NOMO-1 treated with dmso at 0.1 percent for 144 hours (cell line): Measurements from ENCODE around the gene SLC6A5.
"Not testable (repeated sequence)": the region's sequence is repeated elsewhere in the genome, so short reads cannot be mapped to it uniquely, and the experiment has no call there.

Experiments used
- DNase-seq: peaks from one replicate; lab custom pipeline; 2025; ENCODE audit not compliant: unreplicated experiment; lab: John Stamatoyannopoulos, UW

SLC6A5 gene

GRCh38 chr11:20599221-20600019 is at the start of gene SLC6A5:
SLC6A5 (plus strand) TSS chr11:20599608; CDS start chr11:20599673, 65 bp downstream.
- DNase-seq: peak; percentile 29

GRCh38 chr11:20551096-20551495 is 48.3 kb upstream of the SLC6A5 start:
- no peak for DNase-seq

GRCh38 chr11:20555783-20556182 is 43.6 kb upstream of the SLC6A5 start:
- no peak for DNase-seq

DNA sequence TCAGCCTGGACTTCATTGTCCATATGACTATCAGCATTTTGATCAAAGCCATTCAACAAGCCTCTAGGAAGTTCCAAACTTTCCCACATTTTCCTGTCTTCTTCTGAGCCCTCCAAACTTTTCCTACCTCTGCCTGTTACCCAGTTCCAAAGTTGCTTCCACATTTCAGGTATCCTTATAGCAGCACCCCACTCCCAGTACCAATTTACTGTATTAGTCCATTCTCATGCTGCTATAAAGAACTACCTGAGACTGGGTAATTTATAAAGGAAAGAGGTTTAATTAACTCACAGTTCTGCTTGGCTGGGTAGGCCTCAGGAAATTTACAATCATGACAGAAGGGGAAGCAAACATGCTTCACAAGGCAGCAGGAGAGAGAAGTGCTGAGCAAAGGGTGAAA is 43.0 kb upstream of the SLC6A5 start:
- not testable (repeated sequence) for DNase-seq

GRCh38 chr11:20558741-20559140 is 40.7 kb upstream of the SLC6A5 start:
- DNase-seq: no peak

DNA sequence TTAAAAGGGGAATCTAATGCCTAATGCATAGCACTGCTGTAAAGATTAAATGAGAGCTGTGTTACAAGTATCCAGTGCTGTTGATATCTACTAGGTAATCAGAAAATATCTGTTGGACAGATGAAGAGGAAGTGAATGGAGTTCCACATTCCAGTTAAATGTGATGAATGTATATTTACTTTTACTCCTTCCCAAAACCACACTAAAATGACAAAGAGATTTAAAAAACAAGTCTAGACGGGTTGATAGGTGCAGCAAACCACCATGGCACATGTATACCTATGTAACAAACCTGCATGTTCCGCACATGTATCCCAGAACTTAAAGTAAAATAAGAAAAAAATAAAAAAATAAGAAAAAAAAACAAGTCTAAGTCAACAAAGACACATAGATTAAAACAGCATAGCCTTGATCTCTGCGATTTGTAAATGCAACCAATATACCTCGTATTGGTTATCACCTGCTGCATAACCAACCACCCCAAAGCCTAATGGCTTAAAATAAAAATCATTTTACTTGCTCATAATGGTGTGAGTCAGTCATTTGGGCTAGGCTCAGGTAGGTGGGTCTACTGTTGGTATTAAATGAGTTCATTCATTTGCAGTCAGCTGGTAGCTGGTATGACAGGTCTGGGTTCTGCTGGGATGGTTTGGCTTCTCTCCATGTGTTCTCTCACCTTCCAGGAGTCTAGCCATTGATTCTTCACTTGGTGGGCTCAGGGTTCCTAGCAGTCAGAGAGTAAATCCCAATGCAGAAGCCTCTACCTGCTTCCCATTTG is 39.7 kb upstream of the SLC6A5 start:
- DNase-seq: no peak

DNA sequence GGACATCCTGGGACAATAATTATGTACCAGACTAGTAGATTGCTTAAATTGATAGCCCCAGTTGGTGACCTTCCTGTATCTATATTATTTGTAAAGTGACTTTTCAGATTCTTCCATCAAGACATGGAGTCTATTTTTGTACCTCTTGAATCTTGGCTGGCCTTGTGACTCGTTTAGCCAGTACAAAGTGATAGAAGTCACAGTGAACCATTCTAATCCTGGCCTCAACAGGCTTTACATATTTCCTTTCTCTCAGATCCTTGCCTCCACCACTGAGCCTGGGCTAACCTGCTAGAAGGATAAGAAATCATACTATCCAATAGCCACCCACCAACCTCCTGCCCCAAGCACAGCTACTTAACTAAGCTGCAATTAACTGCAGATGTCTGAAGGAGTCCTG is 37.5 kb upstream of the SLC6A5 start:
- DNase-seq: no peak

DNA sequence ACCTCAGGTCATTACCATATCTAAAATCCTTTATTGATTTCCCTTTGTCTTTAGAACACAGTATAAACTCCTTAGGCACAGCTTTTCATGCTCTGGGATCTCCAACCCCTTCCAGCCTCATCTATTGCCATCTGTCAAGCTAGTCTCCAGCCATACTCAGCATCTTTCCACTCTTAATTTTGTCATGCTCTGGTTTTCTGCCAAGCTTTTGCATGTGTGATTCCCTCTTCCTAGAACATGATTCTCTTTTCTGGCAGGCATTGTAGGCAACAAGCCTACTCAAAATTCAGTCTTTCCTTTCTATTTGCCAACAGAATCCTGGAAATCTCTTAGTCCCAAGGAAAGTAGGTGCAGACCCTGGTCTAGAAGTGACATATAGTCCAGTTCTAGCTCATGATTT is 35.5 kb upstream of the SLC6A5 start:
- no peak for DNase-seq

- DNase-seq: no peak
Measured at GRCh38 chr11:20564846-20565635, 34.4 kb upstream of the SLC6A5 start.

GRCh38 chr11:20566115-20566514 is 33.3 kb upstream of the SLC6A5 start:
- not testable (repeated sequence) for DNase-seq

- DNase-seq: no peak
Measured at GRCh38 chr11:20566591-20567434, 32.6 kb upstream of the SLC6A5 start.

- DNase-seq: not testable (repeated sequence)
Measured at GRCh38 chr11:20579725-20580124, 19.7 kb upstream of the SLC6A5 start.

- DNase-seq: no peak
Measured at GRCh38 chr11:20583201-20583600, 16.2 kb upstream of the SLC6A5 start.

- no peak for DNase-seq
Measured at GRCh38 chr11:20584093-20584774, 15.2 kb upstream of the SLC6A5 start.

DNA sequence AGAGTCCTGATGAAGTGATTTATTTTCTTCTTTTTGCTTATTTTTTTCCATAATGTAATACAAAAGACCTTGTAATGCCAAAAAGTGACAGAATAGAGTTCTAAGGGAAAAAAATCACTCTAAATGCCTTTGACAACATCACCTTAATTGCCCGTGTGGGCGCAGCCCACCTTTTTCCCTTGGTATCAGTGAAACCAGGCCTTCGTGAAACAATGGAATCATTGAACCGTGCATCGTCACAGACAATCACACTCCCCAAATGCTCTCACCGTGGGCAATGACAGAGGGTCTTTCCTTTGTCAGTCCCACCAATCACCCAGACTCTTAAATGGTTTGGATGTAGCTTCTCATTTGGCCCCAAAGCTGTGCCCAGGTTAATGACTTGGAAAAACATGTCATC is 9.6 kb upstream of the SLC6A5 start:
- DNase-seq: no peak

GRCh38 chr11:20590381-20590780 is 9.0 kb upstream of the SLC6A5 start:
- DNase-seq: no peak

DNA sequence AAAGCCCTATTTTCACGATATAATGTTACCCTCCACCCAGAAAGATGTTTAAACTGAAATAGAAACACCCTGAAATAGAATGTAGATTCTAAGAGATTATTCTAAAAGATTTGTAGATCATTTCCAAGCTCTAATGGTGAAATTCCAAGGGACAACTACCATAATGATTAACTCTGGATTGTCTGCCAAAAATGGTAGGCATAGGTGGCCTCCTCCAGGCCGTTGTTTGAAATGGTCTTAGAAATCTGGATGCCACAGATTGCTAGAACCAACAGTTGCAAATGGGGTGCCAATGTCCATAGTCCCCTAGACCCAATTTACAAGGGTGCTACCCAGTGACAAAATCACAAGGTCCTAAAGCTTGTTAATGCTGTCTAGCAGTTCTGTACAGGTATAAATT is 6.7 kb upstream of the SLC6A5 start:
- DNase-seq: no peak

- no peak for DNase-seq
Measured at GRCh38 chr11:20594274-20595061, 4.9 kb upstream of the SLC6A5 start.

- no peak for DNase-seq
Measured at GRCh38 chr11:20595101-20595500, 4.3 kb upstream of the SLC6A5 start.
